ENCODE data around the gene COLEC11.

Gene COLEC11

GRCh38 chr2:3661149-3661660 is 66.3 kb downstream of the COLEC11 start:
- no peak for TF ChIP-seq CTCF (IDR thresholded peaks at IDR 0.05; ENCODE audit: extremely low read depth, insufficient read depth, missing control alignments)
- in situ Hi-C loops (cut with MboI; ENCODE audit: low pct_unique_long_range_greater_than_20kb, low sequenced_read_pairs, unreplicated experiment), result no loop called here
- no peak for DNase-seq (ENCODE audit: low spot score)

DNA sequence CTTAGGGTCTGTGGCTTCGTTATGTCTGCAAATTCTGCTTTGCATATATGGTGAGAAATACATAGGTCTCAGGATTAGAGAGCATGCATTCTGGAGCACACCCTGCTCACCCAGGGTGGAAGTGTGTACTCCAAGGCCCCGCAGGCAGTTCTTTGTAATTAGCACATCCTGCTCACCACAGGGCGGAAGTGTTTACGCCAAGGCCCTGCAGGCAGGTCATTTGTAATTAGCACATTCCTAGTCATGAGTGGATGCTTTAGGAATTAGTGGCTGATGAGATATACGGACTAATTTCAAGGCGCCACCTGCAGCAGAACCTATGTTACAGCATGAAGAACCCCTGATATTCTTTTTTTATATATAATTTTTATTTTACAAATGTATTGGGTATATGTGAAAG is 67.3 kb downstream of the COLEC11 start:
- DNase-seq (ENCODE audit: low spot score), result no peak
- no peak for TF ChIP-seq CTCF (IDR thresholded peaks at IDR 0.05; ENCODE audit: extremely low read depth, insufficient read depth, missing control alignments)
- in situ Hi-C loops (cut with MboI; ENCODE audit: low pct_unique_long_range_greater_than_20kb, low sequenced_read_pairs, unreplicated experiment), result no loop called here

DNA sequence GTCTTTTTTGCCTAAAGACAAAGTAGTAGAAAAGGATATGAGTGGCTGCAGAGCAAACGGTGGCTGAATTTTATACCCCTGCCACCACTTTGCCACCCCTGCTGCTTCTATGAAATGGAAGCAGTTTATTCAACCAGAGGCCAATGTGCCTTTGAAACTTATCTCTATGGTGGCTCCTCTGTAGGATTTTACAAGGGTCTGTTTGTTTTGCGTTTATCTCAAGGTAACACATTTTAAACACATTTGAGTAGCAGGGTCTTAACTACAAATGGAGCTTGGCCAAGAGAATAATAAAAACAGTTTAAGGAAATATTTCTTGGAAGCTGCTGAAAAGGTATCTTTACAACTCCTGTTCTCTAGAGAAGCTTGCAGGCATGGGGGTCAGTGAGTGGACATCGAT is 69.2 kb downstream of the COLEC11 start:
- in situ Hi-C loops (cut with MboI; ENCODE audit: low pct_unique_long_range_greater_than_20kb, low sequenced_read_pairs, unreplicated experiment), result no loop called here
- TF ChIP-seq CTCF (IDR thresholded peaks at IDR 0.05; ENCODE audit: extremely low read depth, insufficient read depth, missing control alignments), result no peak
- DNase-seq (ENCODE audit: low spot score), result no peak

GRCh38 chr2:3664925-3665324 is 70.0 kb downstream of the COLEC11 start:
- TF ChIP-seq CTCF (IDR thresholded peaks at IDR 0.05; ENCODE audit: extremely low read depth, insufficient read depth, missing control alignments), result no peak
- in situ Hi-C loops (cut with MboI; ENCODE audit: low pct_unique_long_range_greater_than_20kb, low sequenced_read_pairs, unreplicated experiment), result no loop called here
- DNase-seq (ENCODE audit: low spot score), result no peak

GRCh38 chr2:3665886-3666612 is 71.1 kb downstream of the COLEC11 start:
- in situ Hi-C loops (cut with MboI; ENCODE audit: low pct_unique_long_range_greater_than_20kb, low sequenced_read_pairs, unreplicated experiment), result no loop called here
- no peak for TF ChIP-seq CTCF (IDR thresholded peaks at IDR 0.05; ENCODE audit: extremely low read depth, insufficient read depth, missing control alignments)

DNA sequence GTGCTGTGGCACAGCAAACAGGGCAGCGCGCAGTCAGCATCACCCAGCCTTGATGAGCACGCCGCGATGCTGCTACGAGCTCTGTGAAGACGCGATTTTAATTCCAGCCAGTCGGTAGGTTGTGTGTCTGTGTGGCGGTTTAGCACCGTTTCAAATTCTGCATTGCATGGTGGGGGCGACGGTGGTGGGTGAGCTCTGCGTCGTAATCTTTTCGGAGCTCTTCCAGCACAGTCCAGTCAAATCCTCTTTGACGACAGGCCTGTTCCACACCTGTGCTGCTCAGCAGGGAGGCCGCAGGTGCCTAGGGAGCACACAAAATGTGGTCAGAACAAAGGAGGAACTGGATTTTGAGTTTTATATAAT is 71.7 kb downstream of the COLEC11 start:
- TF ChIP-seq CTCF (IDR thresholded peaks at IDR 0.05; ENCODE audit: extremely low read depth, insufficient read depth, missing control alignments), result no peak
- no peak for DNase-seq (ENCODE audit: low spot score)
- in situ Hi-C loops (cut with MboI; ENCODE audit: low pct_unique_long_range_greater_than_20kb, low sequenced_read_pairs, unreplicated experiment), result no loop called here

More at GRCh38 chr2:3665886-3666612, 71.1 kb downstream of the COLEC11 start:
- no peak for DNase-seq (ENCODE audit: low spot score)

Measured in GM13977 (cell line).